Endothelial cell of umbilical vein (primary cell): ENCODE measurements around the gene ST6GAL2. TPM values are rescaled to one million over a fixed set of nuclear protein-coding genes. Genes with fewer than 3 reads are reported as not detected.

ENCODE experiments used
- BruUV-seq: library from RNA; stranded (reverse); fragments of 400-500 nt; replicated peaks from 2 replicates; lab custom pipeline; 2021; lab: Mats Ljungman, UMichigan
- CTCF ChIA-PET: fragments of 300-600, 350-600 bp; sonication (Branson Sonifier 250); formaldehyde crosslinking; loops from one replicate; lab custom pipeline; 2021; ENCODE audit warnings: antibody characterized with exemption, inconsistent platforms; lab: Charles Lee
- POLR2A ChIA-PET: fragments of 300-600, 350-600 bp; sonication (Branson Sonifier 250); formaldehyde crosslinking; loops from one replicate; lab custom pipeline; 2021; ENCODE audit warnings: antibody characterized with exemption, inconsistent platforms; lab: Charles Lee
- DNase-seq: peaks from one replicate; pipeline ENCODE4 v3.0.0-alpha.2; 2011; ENCODE audit warnings: low read depth, low spot score
- FAIRE-seq: peaks from 2 replicates; lab custom pipeline; 2011; peaks lifted over from hg19 to GRCh38; lab: Jason Lieb, UNC
- H2AFZ ChIP-seq: 2 replicates; pipeline ENCODE4 v1.6.0; 2012; ENCODE audit warnings: low read depth, low read length, control low read depth, inconsistent platforms
- H3K27ac ChIP-seq: 2 replicates; pipeline ENCODE4 v1.5.1; 2011; ENCODE audit warnings: low read depth, mild to moderate bottlenecking, control low read depth, low read length, moderate library complexity; ENCODE audit not compliant: insufficient read depth
- H3K27me3 ChIP-seq, 2 experiments: 2 replicates each; pipeline versions ENCODE4 v1.6.0 to v1.6.1; 2011; ENCODE audit warnings: low read length in 2 of 2, mixed read lengths in 1 of 2; ENCODE audit not compliant: control insufficient read depth in 2 of 2, insufficient read depth in 2 of 2
- H3K36me3 ChIP-seq, 2 experiments: 2 replicates in 1 of 2; 3 replicates in 1 of 2; pipeline ENCODE4 v1.5.1; 2011; ENCODE audit warnings: low read length in 2 of 2, mild to moderate bottlenecking in 1 of 2, moderate library complexity in 1 of 2; ENCODE audit not compliant: control insufficient read depth in 2 of 2, insufficient read depth in 2 of 2; ENCODE audit errors: extremely low read depth in 1 of 2
- H3K4me1 ChIP-seq: 3 replicates; pipeline ENCODE4 v1.5.1; 2011; ENCODE audit warnings: mild to moderate bottlenecking, low read length; ENCODE audit not compliant: control insufficient read depth, insufficient read depth; ENCODE audit errors: extremely low read depth
- H3K4me2 ChIP-seq: 2 replicates; pipeline ENCODE4 v1.6.1; 2011; ENCODE audit warnings: low read length, control low read depth, mixed read lengths; ENCODE audit not compliant: insufficient read depth
- H3K4me3 ChIP-seq, 3 experiments: fragments of 200-600 bp in 1 of 3; sonication (generic), shearing (Covaris generic) in 1 of 3; replicated peaks in 1 of 3; 2 replicates each; pipeline ENCODE4 v1.5.1; 2011 to 2016; ENCODE audit warnings: control low read depth in 3 of 3, low read length in 3 of 3, mild to moderate bottlenecking in 2 of 3, inconsistent platforms in 1 of 3, low read depth in 1 of 3, moderate library complexity in 1 of 3; ENCODE audit not compliant: insufficient read depth in 1 of 3
- H3K79me2 ChIP-seq: 2 replicates; pipeline ENCODE4 v1.6.0; 2012; ENCODE audit warnings: low read length, inconsistent platforms; ENCODE audit not compliant: control insufficient read depth, insufficient read depth
- H3K9ac ChIP-seq: replicated peaks from 2 replicates; pipeline ENCODE3; 2011; ENCODE audit warnings: low read length, control low read depth; ENCODE audit not compliant: insufficient read depth; ENCODE audit errors: extremely low read depth
- H3K9me1 ChIP-seq: replicated peaks from 3 replicates; pipeline ENCODE4 v1.6.0; 2011; ENCODE audit warnings: mild to moderate bottlenecking, low read length; ENCODE audit not compliant: control insufficient read depth, insufficient read depth; ENCODE audit errors: extremely low read depth
- H3K9me3 ChIP-seq: replicated peaks from 2 replicates; pipeline ENCODE4 v1.5.1; 2012; ENCODE audit warnings: low read length, inconsistent platforms; ENCODE audit not compliant: control insufficient read depth, insufficient read depth
- H4K20me1 ChIP-seq: replicated peaks from 2 replicates; pipeline ENCODE3; 2011; ENCODE audit warnings: mild to moderate bottlenecking, low read length; ENCODE audit not compliant: control insufficient read depth, insufficient read depth; ENCODE audit errors: extremely low read depth
- EZH2 ChIP-seq: IDR thresholded peaks from 2 replicates; pipeline ENCODE4 v1.6.1; 2012; ENCODE audit warnings: borderline replicate concordance, low read depth, mild to moderate bottlenecking, moderate library complexity, low read length, inconsistent platforms; ENCODE audit not compliant: severe bottlenecking
- FOS ChIP-seq: IDR thresholded peaks from 2 replicates; pipeline ENCODE4 v1.6.1; 2011; ENCODE audit warnings: mild to moderate bottlenecking, low read length, moderate library complexity, borderline replicate concordance; ENCODE audit not compliant: insufficient read depth
- GATA2 ChIP-seq: IDR thresholded peaks from 2 replicates; pipeline ENCODE4 v1.7.0; 2011; ENCODE audit warnings: low read depth, mild to moderate bottlenecking, moderate library complexity, mixed read lengths, low read length; ENCODE audit not compliant: insufficient read length, insufficient read depth
- JUN ChIP-seq: IDR thresholded peaks from 2 replicates; pipeline ENCODE4 v1.6.1; 2011; ENCODE audit warnings: borderline replicate concordance, low read depth; ENCODE audit not compliant: insufficient read length, insufficient read depth
- MAX ChIP-seq: IDR thresholded peaks from 2 replicates; pipeline ENCODE4 v1.6.1; 2011; ENCODE audit not compliant: insufficient read depth, insufficient read length
- MYC ChIP-seq: IDR thresholded peaks from one replicate; pipeline ENCODE4 v1.6.1; 2011; ENCODE audit warnings: mild to moderate bottlenecking, low read depth, low read length
- POLR2A ChIP-seq: IDR thresholded peaks from 2 replicates; pipeline ENCODE4 v1.6.1; 2012; ENCODE audit warnings: low read depth, mild to moderate bottlenecking, control low read depth, low read length
- POLR2AphosphoS5 ChIP-seq: IDR thresholded peaks from 2 replicates; pipeline ENCODE4 v1.6.1; 2012; ENCODE audit warnings: low read depth, mild to moderate bottlenecking, control low read depth, low read length, moderate library complexity; ENCODE audit not compliant: insufficient read depth
- dilution Hi-C: fragments of 300-500 bp; cut with MboI; formaldehyde crosslinking; loops from one replicate; pipeline ENCODE4 v1.15.0; 2019; ENCODE audit warnings: low sequenced_read_pairs; ENCODE audit not compliant: extremely low pct_ligation_motif_present
- intact Hi-C: fragments of 100-400 bp; cut with micrococcal nuclease; formaldehyde crosslinking; loops from one replicate; pipeline ENCODE4 v1.10.0; 2022
- polyA plus RNA-seq, 4 experiments: library from polyadenylated mRNA; depleted of rRNA in 3 of 4; stranded (reverse) in 3 of 4; unstranded in 1 of 4; fragments of >200 nt; gene quantifications; 2 replicates each; pipeline versions ENCODE4 v1.2.1 to v1.2.3, GENCODE V29; 2011 to 2012; ENCODE audit warnings: missing spikeins in 1 of 4
- total RNA-seq: library from RNA; stranded (reverse); gene quantifications from 2 replicates; pipeline ENCODE4 v1.2.3, GENCODE V29; 2021
- TF ChIP-seq, protein P1 (sequence below), 2 donors: IDR thresholded peaks; 1 replicate in 1 of 2; 2 replicates in 1 of 2; pipeline ENCODE4 v1.5.1; 2011; ENCODE audit warnings: low read length in 2 of 2, mild to moderate bottlenecking in 2 of 2, moderate library complexity in 2 of 2, control low read depth in 1 of 2, inconsistent platforms in 1 of 2, low read depth in 1 of 2; ENCODE audit not compliant: insufficient read depth in 1 of 2; ENCODE audit errors: extremely low read depth in 1 of 2

The ST6GAL2 gene
- total and polyA plus RNA-seq, 2 donors (not counting 3 experiments of a cell fraction or from before 2014, with no cell fraction given): not detected

DNA sequence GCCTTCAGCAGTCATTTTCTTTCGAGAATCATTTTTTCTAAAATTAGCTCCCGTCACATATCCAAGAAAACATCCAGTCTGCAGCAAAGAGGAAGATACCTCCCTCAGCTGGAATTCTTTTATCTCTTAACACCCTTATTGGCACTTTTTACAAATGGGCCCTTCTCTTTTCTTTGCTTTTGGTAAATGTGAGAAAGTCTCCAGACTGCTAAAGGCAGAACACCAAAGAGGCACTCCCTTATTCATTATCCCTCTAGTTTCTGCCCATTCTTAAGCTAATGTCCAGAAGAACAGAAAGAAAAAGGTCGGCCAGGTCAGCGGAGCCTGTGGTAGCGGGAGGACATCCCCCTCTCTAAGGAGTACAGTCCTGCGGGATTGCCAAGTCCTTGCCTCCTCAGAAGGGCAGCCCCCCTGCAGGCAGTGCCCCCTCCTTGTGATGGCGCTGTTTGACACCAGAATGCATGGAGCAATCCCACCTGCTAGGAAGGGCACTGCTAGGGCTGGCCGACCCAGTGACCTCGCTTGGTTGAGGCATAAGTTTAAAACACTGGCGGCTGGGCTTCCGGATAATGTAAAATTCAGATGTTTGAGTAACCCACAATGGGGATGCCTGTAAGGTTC, 34.0 kb downstream of the ST6GAL2 start:
- intact Hi-C loops: no loop called here
- Histone ChIP-seq H3K27ac (no peak overlapping the region), H3K9me1 (no peaks in the 10 kb centered on the region), H3K4me1 (no peaks in the 10 kb centered on the region), H3K36me3 (no peaks in the 10 kb centered on the region), H3K4me2 (no peak overlapping the region), H4K20me1 (no peaks in the 10 kb centered on the region), H3K79me2 (no peaks in the 10 kb centered on the region), H3K27me3 (no peaks in the 10 kb centered on the region), H3K4me3 (no peak overlapping the region), H3K9ac (no peak overlapping the region), H3K9me3 (peaks cover 2% of the 10 kb centered on the region), H2AFZ (no peak overlapping the region)
- CTCF ChIA-PET: no interaction called here
- dilution Hi-C loops: no loop called here
- no peak for FAIRE-seq
- no peak for TF ChIP-seq GATA2
- no peak for TF ChIP-seq FOS
- TF ChIP-seq POLR2AphosphoS5: no peak
- TF ChIP-seq MYC: no peak
- no peak for TF ChIP-seq POLR2A
- TF ChIP-seq EZH2: no peak
- TF ChIP-seq MAX: no peak
- no peak for TF ChIP-seq JUN
- TF ChIP-seq, protein P1, sequence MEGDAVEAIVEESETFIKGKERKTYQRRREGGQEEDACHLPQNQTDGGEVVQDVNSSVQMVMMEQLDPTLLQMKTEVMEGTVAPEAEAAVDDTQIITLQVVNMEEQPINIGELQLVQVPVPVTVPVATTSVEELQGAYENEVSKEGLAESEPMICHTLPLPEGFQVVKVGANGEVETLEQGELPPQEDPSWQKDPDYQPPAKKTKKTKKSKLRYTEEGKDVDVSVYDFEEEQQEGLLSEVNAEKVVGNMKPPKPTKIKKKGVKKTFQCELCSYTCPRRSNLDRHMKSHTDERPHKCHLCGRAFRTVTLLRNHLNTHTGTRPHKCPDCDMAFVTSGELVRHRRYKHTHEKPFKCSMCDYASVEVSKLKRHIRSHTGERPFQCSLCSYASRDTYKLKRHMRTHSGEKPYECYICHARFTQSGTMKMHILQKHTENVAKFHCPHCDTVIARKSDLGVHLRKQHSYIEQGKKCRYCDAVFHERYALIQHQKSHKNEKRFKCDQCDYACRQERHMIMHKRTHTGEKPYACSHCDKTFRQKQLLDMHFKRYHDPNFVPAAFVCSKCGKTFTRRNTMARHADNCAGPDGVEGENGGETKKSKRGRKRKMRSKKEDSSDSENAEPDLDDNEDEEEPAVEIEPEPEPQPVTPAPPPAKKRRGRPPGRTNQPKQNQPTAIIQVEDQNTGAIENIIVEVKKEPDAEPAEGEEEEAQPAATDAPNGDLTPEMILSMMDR (IDR thresholded peaks at IDR 0.05; ENCODE audit: extremely low read depth in 1 of 2, insufficient read depth in 1 of 2, low read depth in 1 of 2, low read length in 2 of 2): no peak
- no TSS peak for BruUV-seq
- POLR2A ChIA-PET: no interaction called here
- no peak for DNase-seq
